Muscle layer of duodenum (tissue), 2 donors: ENCODE results near the gene SLC47A1.

ENCODE experiments used
- H3K27ac ChIP-seq: one replicate; pipeline ENCODE4 v1.7.0; 2013; ENCODE audit warnings: mild to moderate bottlenecking, low read length
- H3K27me3 ChIP-seq: one replicate; pipeline ENCODE4 v1.7.0; 2013; ENCODE audit warnings: low read depth, mild to moderate bottlenecking, control low read depth, low read length
- H3K36me3 ChIP-seq, 2 donors: one replicate each; pipeline ENCODE4 v1.7.0; 2013; ENCODE audit warnings: low read length in 2 of 2, control low read depth in 1 of 2, mild to moderate bottlenecking in 1 of 2; ENCODE audit not compliant: insufficient read depth in 2 of 2, control insufficient read depth in 1 of 2
- H3K4me1 ChIP-seq, 2 donors: one replicate each; pipeline ENCODE4 v1.7.0; 2013; ENCODE audit warnings: low read length in 2 of 2, mild to moderate bottlenecking in 2 of 2, control low read depth in 1 of 2, moderate library complexity in 1 of 2; ENCODE audit not compliant: insufficient read depth in 2 of 2, control insufficient read depth in 1 of 2
- H3K4me3 ChIP-seq, 2 donors: one replicate each; pipeline ENCODE4 v1.7.0; 2013; ENCODE audit warnings: low read length in 2 of 2, low read depth in 1 of 2, mild to moderate bottlenecking in 1 of 2
- H3K9me3 ChIP-seq, 2 donors: one replicate each; pipeline ENCODE4 v1.7.0; 2013; ENCODE audit warnings: low read length in 2 of 2, control low read depth in 1 of 2, mild to moderate bottlenecking in 1 of 2; ENCODE audit not compliant: control insufficient read depth in 1 of 2
- donor health status: healthy.

SLC47A1 gene

GRCh38 chr17:19531780-19532501 is 1.7 kb upstream of the SLC47A1 start:
- H3K4me3 ChIP-seq: no peak overlapping the region
- no peaks in the 10 kb centered on the region for H3K27me3 ChIP-seq
- H3K9me3 ChIP-seq: no peaks in the 10 kb centered on the region
- H3K27ac ChIP-seq: no peak overlapping the region
- H3K36me3 ChIP-seq: no peaks in the 10 kb centered on the region
- H3K4me1 ChIP-seq: peaks cover 0 to 15% of the 10 kb centered on the region in 2 donors

- no peaks in the 10 kb centered on the region for H3K36me3 ChIP-seq
- no peaks in the 10 kb centered on the region for H3K27me3 ChIP-seq
- H3K9me3 ChIP-seq: no peaks in the 10 kb centered on the region
- no peak overlapping the region for H3K27ac ChIP-seq
- peak overlapping the region; percentile 23 to 68 for H3K4me3 ChIP-seq
- H3K4me1 ChIP-seq: peaks cover 0 to 15% of the 10 kb centered on the region in 2 donors
Measured at GRCh38 chr17:19533036-19533717, 477 bp upstream of the SLC47A1 start.

- Histone ChIP-seq H3K9me3 (no peaks in the 10 kb centered on the region), H3K27me3 (no peaks in the 10 kb centered on the region), H3K4me1 (peaks cover 0 to 15% of the 10 kb centered on the region in 2 donors), H3K27ac (no peak overlapping the region), H3K4me3 (peak overlapping the region; percentile 34 to 68), H3K36me3 (no peaks in the 10 kb centered on the region)
Measured at GRCh38 chr17:19534562-19535149, 1.0 kb downstream of the SLC47A1 start.

GRCh38 chr17:19537111-19537510 is 3.5 kb downstream of the SLC47A1 start:
- Histone ChIP-seq H3K9me3 (no peaks in the 10 kb centered on the region), H3K36me3 (no peaks in the 10 kb centered on the region), H3K4me3 (no peak overlapping the region), H3K27me3 (no peaks in the 10 kb centered on the region), H3K27ac (no peak overlapping the region), H3K4me1 (peaks cover 0 to 15% of the 10 kb centered on the region in 2 donors)

GRCh38 chr17:19538095-19539039 is 4.7 kb downstream of the SLC47A1 start:
- Histone ChIP-seq H3K36me3 (no peaks in the 10 kb centered on the region), H3K27ac (no peak overlapping the region), H3K9me3 (no peaks in the 10 kb centered on the region), H3K4me1 (peaks cover 0 to 10% of the 10 kb centered on the region in 2 donors), H3K4me3 (no peak overlapping the region), H3K27me3 (no peaks in the 10 kb centered on the region)

DNA sequence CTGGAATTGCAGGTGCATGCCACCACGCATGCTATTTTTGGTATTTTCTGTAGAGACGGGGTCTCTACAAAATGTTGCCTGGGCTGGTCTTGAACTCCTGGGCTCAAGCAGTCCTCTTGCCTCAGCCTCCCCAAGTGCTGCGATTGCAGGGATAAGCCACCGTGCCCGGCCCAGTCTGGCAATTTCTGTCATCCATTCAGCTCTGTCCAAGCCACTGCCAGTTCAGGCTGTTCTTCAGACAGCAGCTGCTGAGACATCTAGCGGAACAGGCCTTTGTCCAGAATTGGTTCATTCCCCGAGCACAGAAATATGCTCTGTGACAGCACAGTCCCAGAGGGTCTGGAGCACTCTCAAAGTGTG is 5.4 kb downstream of the SLC47A1 start:
- Histone ChIP-seq H3K36me3 (no peaks in the 10 kb centered on the region), H3K27me3 (no peaks in the 10 kb centered on the region), H3K4me1 (peaks cover 0 to 7% of the 10 kb centered on the region in 2 donors), H3K4me3 (no peak overlapping the region), H3K27ac (no peak overlapping the region), H3K9me3 (no peaks in the 10 kb centered on the region)

GRCh38 chr17:19539841-19540311 is 6.2 kb downstream of the SLC47A1 start:
- no peaks in the 10 kb centered on the region for H3K27me3 ChIP-seq
- no peaks in the 10 kb centered on the region for H3K36me3 ChIP-seq
- H3K4me1 ChIP-seq: no peaks in the 10 kb centered on the region
- no peaks in the 10 kb centered on the region for H3K9me3 ChIP-seq
- H3K4me3 ChIP-seq: no peak overlapping the region
- H3K27ac ChIP-seq: no peak overlapping the region

DNA sequence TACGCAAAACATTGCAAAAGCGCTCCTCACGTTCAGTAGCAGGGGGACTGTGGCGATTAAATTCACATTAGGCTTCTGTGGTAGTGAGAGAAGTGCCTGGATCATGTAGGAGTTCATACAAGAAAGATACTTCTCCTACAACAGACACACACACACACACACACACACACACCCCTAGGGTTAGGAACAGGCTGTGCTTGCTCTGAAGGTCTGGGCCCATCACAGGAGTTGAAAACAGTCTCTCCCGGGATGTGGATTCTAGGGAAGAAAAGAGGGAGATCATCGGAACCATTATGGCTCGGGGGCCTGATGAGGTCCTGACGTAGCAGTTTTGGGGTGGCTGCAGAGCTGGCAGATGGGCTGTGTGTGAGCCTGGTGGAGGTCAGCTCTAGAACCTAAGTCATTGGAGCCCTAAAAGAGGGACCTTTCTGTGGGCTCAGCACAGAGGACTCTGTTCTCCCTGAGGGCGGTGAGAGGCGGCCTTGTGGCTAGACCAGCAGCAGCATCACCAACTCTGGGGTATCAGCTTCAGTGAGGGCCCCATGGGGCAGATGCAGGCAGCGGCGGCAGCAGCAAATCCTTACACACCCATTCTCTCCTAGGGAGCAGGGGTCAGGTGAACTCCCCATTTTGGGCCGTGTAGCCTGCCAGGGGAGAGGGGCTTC is 7.2 kb downstream of the SLC47A1 start:
- Histone ChIP-seq H3K36me3 (no peaks in the 10 kb centered on the region), H3K27ac (no peak overlapping the region), H3K4me1 (no peaks in the 10 kb centered on the region), H3K9me3 (no peaks in the 10 kb centered on the region), H3K27me3 (no peaks in the 10 kb centered on the region), H3K4me3 (no peak overlapping the region)

GRCh38 chr17:19541445-19541844 is 7.8 kb downstream of the SLC47A1 start:
- Histone ChIP-seq H3K27ac (no peak overlapping the region), H3K4me1 (no peaks in the 10 kb centered on the region), H3K9me3 (no peaks in the 10 kb centered on the region), H3K4me3 (no peak overlapping the region), H3K27me3 (no peaks in the 10 kb centered on the region), H3K36me3 (no peaks in the 10 kb centered on the region)

GRCh38 chr17:19542247-19542646 is 8.6 kb downstream of the SLC47A1 start:
- no peaks in the 10 kb centered on the region for H3K9me3 ChIP-seq
- H3K36me3 ChIP-seq: no peaks in the 10 kb centered on the region
- no peaks in the 10 kb centered on the region for H3K4me1 ChIP-seq
- H3K27me3 ChIP-seq: no peaks in the 10 kb centered on the region
- no peak overlapping the region for H3K27ac ChIP-seq
- no peak overlapping the region for H3K4me3 ChIP-seq
